Adipocyte (in vitro differentiated cells): ENCODE data around the gene SPATA32.

Experiments used
- DNase-seq: peaks from one replicate; pipeline ENCODE4 v3.0.0-alpha.2; 2015; ENCODE audit warnings: low read depth
- H3K27me3 ChIP-seq: replicated peaks from 2 replicates; pipeline ENCODE4 v1.7.0; 2013; ENCODE audit warnings: mild to moderate bottlenecking, low read length, moderate library complexity; ENCODE audit not compliant: control insufficient read depth, insufficient read depth
- H3K36me3 ChIP-seq: 2 replicates; pipeline ENCODE4 v1.7.0; 2013; ENCODE audit warnings: low read length, mild to moderate bottlenecking, moderate library complexity; ENCODE audit not compliant: control insufficient read depth, insufficient read depth, severe bottlenecking
- H3K4me1 ChIP-seq: 2 replicates; pipeline ENCODE4 v1.7.0; 2013; ENCODE audit warnings: mild to moderate bottlenecking, low read length, moderate library complexity; ENCODE audit not compliant: control insufficient read depth, insufficient read depth
- H3K4me3 ChIP-seq: 2 replicates; pipeline ENCODE4 v1.7.0; 2013; ENCODE audit warnings: mild to moderate bottlenecking, low read length, moderate library complexity
- H3K9ac ChIP-seq: 2 replicates; pipeline ENCODE4 v1.7.0; 2013; ENCODE audit warnings: mild to moderate bottlenecking, low read length, moderate library complexity
- H3K9me3 ChIP-seq: 2 replicates; pipeline ENCODE4 v1.7.0; 2013; ENCODE audit warnings: mild to moderate bottlenecking, low read length, moderate library complexity; ENCODE audit not compliant: control insufficient read depth

Gene SPATA32

DNA sequence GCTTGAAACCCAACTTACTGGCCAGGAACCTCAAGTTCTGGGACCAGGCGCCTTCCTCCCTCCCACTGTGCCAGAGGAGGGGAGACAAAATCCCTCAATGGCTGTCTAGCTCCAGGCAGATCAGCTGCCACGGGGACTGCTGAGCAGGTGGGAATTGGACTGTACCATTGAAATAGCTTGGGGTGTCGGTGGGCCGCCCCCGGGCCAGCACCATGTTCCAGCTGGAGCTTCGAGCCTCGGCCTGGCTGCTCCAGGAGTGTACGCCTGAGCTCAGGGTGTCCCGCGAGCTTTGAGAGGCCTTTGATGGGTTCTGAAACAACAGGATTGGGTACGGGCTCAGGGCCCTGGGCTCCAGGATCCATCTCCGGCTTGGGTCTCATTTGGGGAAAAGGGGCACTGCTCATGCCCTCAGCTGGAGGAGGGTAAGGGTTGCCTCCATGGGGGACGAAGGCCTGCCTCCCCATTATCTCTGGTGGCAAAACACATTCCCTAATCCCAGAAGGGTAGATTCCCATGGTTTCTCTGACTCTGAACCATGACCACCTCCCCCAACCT lies 4.6 kb upstream of the SPATA32 start:
- H3K4me1 ChIP-seq: peaks cover 40% of the 10 kb centered on the region
- H3K27me3 ChIP-seq: no peaks in the 10 kb centered on the region
- no peak overlapping the region for H3K9ac ChIP-seq
- H3K4me3 ChIP-seq: no peak overlapping the region
- no peaks in the 10 kb centered on the region for H3K9me3 ChIP-seq
- no peak for DNase-seq
- H3K36me3 ChIP-seq: peaks cover 63% of the 10 kb centered on the region

DNA sequence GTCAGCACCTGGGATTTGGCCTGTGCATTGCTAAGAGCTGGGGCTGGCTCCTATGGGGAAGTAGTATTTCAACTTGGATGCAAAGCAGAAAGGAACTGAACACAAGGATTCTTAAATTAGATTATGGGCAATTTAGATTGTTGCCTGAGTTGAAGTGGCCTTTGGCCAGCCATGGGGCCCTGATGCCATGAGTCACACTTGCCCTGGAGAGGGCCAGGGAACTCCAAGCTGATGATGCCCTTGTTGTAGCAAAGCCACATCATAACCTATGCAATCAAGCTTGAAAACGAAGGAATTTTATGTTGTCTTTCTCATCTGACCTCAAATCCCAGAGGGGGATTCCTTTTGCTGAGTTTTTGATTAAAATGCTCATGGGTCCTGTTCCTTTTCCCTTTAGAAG lies 3.9 kb upstream of the SPATA32 start:
- no peak overlapping the region for H3K4me3 ChIP-seq
- H3K4me1 ChIP-seq: peaks cover 45% of the 10 kb centered on the region
- no peak overlapping the region for H3K9ac ChIP-seq
- H3K27me3 ChIP-seq: no peaks in the 10 kb centered on the region
- peaks cover 59% of the 10 kb centered on the region for H3K36me3 ChIP-seq
- no peaks in the 10 kb centered on the region for H3K9me3 ChIP-seq
- DNase-seq: peak; percentile 74

DNA sequence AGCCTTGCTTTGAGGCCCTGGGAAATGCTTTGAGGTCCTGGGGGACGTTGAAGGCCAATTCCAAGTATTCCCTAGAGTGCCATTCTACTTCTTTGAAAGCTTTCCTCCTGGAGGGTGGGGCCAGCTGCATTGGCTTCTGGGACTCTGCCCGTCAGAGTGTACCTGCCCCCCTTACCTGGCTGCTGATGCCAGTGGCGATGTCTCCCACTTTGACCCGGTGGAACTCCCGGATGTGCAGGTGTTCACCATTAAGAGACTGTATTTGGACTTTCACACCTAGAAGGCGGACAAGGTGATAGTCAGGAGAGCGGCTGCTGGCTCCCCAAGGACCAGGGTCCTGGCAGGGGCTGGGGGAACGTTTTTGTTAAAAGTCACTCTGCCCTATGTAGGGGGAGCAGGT lies 3.1 kb upstream of the SPATA32 start:
- Histone ChIP-seq H3K4me1 (peaks cover 49% of the 10 kb centered on the region), H3K36me3 (peaks cover 50% of the 10 kb centered on the region), H3K9ac (no peak overlapping the region), H3K4me3 (no peak overlapping the region), H3K9me3 (no peaks in the 10 kb centered on the region), H3K27me3 (no peaks in the 10 kb centered on the region)
- no peak for DNase-seq

DNA sequence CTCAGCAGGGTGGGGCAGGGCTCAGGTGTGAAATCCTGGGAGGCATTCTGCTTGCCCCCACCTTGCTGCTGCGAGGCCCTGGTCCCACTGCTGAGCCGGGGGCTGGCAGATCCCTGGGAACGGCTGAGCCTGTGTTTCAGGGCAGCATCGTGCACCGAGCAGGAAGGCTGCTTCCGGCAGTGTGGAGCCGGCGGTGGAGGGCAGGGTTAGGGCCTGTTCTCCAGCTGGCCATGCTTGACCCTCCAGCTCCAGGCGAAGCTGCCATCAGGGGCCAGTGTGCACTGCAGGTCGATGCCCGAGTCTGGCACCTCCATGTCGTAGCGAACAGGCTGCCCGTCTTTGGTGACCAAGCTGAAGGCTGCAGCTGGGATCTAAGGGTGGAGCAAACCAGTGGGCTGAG lies 2.5 kb upstream of the SPATA32 start:
- Histone ChIP-seq H3K9ac (no peak overlapping the region), H3K27me3 (no peaks in the 10 kb centered on the region), H3K9me3 (no peaks in the 10 kb centered on the region), H3K4me1 (peaks cover 49% of the 10 kb centered on the region), H3K4me3 (no peak overlapping the region), H3K36me3 (peaks cover 45% of the 10 kb centered on the region)
- no peak for DNase-seq

DNA sequence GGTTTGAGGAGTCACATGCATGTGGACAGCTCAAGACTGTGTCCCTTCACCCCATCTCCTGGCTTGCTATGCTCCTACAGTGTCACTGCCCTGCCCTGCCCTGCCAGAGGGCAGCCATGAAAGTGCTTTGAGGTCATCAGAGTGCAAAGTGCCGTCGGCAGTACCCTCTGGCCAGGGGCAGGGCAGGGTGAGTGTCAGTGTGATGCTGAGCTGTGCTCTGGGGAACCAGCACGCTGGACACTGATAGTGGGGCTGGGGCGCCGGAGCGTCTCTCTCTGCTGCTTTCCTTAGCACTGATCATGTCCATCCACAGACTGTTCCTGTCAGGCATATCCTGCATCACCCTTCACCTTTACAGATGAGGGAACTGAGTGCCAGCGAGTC lies 1.6 kb upstream of the SPATA32 start:
- Histone ChIP-seq H3K4me3 (no peak overlapping the region), H3K36me3 (peaks cover 36% of the 10 kb centered on the region), H3K9ac (no peak overlapping the region), H3K9me3 (no peaks in the 10 kb centered on the region), H3K27me3 (no peaks in the 10 kb centered on the region), H3K4me1 (peaks cover 49% of the 10 kb centered on the region)
- no peak for DNase-seq

DNA sequence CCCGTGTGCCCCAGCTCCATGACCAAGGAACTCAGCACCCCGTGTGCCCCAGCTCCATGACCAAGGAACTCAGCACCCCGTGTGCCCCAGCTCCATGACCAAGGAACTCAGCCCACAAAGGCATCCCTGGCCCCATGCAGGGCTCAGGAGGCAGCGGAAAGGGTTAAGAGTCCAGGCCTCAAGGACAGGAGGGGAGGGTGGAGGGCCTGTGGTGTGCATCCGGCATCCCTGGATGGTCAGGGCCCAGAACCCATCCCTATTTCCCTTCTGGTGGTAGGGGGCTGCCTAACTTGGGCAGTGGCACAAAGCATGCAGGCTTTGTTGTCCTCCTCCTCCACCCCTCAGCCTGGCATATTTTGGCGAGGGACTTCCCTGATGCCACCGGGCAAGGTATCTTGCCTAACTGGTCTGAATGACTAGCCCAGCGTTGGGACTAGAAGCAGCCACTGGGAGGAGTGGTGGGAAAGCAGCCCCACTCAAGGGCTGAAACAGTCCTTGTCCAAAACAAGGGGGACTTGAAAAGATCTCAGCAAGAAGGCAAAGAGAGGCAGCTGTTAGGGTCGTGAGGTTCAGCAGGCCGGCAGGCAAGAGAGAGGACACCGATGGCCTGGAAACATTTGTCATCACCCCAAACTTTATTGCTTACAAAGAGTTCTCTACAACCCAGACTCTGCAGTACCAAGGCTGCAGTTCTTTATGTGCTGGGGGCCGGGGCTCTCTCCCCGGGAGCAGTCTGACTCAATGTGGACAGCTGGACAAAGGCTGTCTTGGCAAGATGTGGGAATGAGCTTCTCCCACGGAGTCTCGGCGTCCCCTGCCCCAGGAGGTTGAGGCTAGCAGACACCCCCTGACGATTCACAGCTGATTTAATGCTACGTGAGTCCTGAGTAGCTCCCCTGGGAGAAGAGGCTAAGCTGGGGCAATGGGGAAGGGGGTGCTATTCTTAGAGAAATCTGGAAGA lies 902 bp upstream of the SPATA32 start:
- DNase-seq: no peak
- H3K36me3 ChIP-seq: peaks cover 29% of the 10 kb centered on the region
- peaks cover 49% of the 10 kb centered on the region for H3K4me1 ChIP-seq
- peak overlapping the region; percentile 60 for H3K9ac ChIP-seq
- no peak overlapping the region for H3K4me3 ChIP-seq
- no peaks in the 10 kb centered on the region for H3K9me3 ChIP-seq
- H3K27me3 ChIP-seq: peaks cover 5% of the 10 kb centered on the region

DNA sequence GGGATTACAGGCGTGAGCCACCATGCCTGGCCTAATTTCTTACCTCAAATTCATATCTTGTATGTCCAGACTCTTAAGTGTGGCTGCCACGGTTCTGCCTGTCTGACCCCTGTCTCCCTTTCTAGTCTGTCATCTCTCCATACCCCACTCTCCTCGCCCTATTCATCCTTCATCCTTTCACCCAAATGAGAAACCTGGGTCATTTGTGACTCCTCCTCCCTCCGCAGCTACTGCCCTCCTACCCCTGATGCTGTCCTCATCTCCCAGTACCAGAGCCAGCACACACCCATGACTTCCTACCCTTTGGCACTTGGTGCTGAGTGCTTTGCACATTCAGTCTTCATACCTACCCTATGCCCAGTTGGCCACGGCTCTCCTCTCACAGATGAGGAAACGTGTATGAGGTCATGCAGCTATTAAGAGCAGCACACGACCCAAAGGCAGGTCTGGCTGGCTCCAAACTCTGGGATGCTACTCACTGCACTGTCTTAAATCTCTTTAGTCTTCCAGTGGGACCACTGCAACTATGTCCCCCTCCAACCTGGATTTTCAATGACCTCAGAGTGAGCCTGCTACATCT lies 1.6 kb downstream of the SPATA32 start:
- H3K9ac ChIP-seq: no peak overlapping the region
- no peak overlapping the region for H3K4me3 ChIP-seq
- peaks cover 18% of the 10 kb centered on the region for H3K36me3 ChIP-seq
- H3K27me3 ChIP-seq: peaks cover 19% of the 10 kb centered on the region
- peaks cover 37% of the 10 kb centered on the region for H3K4me1 ChIP-seq
- H3K9me3 ChIP-seq: no peaks in the 10 kb centered on the region
- no peak for DNase-seq

DNA sequence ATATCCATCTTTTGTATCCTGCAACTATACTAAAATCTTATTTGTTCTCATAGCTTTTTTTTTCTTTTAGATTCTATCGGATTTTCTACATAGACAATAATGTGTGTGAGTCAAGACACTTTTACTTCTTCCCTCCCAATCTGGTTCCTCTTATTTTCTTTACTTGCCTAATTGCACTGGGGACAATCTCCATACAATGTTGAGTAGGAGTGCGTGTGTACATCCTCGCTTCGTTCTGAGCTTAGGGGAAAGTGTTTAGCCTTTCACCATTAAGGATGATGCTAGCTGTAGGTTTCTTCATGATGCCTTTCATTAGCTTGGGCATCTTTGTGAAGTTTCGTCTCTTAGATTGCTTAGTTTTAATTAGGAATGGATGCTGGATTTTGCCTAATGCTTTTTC lies 2.9 kb downstream of the SPATA32 start:
- Histone ChIP-seq H3K27me3 (peaks cover 28% of the 10 kb centered on the region), H3K36me3 (peaks cover 5% of the 10 kb centered on the region), H3K4me1 (peaks cover 33% of the 10 kb centered on the region), H3K4me3 (no peak overlapping the region), H3K9me3 (no peaks in the 10 kb centered on the region), H3K9ac (no peak overlapping the region)
- DNase-seq: no peak

DNA sequence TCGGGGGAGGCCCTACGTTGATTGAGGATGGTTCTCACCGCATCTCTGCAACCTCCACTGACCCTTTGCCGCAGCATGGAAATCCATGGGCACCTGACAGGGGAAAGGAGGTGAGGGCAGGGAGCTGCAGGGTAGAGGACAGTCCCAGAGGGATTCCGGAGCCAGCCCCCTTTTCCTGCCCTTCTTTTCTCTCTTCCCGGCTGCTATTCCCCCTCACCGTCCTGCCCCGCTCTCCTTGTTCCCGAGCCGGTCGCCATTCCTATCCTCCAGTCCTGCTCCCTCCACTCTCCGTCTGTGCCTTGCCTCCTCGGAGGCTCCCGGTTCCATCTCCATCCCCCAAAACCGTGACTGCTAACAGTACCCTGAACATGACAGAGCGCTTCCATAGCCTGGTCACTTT lies 4.8 kb downstream of the SPATA32 start:
- no peaks in the 10 kb centered on the region for H3K36me3 ChIP-seq
- no peaks in the 10 kb centered on the region for H3K9me3 ChIP-seq
- peaks cover 14% of the 10 kb centered on the region for H3K4me1 ChIP-seq
- no peak overlapping the region for H3K4me3 ChIP-seq
- H3K9ac ChIP-seq: no peak overlapping the region
- peaks cover 34% of the 10 kb centered on the region for H3K27me3 ChIP-seq
- DNase-seq: no peak

DNA sequence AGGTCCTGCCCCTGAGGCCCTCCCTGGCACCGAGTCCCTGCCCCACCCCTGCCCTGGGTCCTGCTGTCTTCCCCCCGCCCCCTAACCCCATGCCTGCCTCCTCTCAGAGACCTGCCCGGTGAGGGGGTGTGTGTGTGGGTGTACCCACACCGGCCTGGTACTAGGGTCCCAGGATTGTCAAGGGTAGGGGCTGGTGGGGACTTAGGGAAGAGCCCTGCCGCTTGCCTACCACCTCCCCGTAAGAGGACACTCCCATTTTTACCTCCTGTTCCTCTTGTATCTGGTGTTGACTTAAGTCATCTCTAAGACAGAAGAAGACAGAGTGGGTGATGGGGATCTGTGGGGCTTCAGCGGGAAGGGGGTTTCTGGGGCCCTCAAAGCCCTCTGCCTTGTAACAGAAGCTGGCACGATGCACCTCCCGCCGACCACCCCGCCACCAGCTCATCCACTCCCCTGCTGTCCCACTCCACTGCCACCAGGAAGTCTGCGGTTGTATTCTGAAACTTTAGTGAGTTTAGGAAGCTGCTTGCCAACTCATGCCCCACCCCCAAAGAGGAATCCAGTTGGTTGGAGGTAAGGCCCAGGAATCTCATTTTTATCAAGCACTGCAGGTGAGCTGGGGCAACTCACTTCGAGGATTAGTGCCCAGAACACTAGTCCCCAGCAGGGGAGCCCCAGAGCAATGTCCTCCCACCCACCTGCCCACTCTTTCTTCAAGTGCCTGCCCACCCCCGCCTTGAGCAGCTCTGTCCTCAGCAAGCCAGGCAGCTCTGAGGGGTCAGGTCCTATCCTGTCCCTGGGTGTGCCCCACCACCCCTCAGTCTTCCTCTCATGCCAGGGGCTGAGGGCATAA lies 5.6 kb downstream of the SPATA32 start:
- peaks cover 34% of the 10 kb centered on the region for H3K27me3 ChIP-seq
- no peak for DNase-seq
- no peak overlapping the region for H3K4me3 ChIP-seq
- no peaks in the 10 kb centered on the region for H3K9me3 ChIP-seq
- no peak overlapping the region for H3K9ac ChIP-seq
- H3K36me3 ChIP-seq: no peaks in the 10 kb centered on the region
- H3K4me1 ChIP-seq: peaks cover 9% of the 10 kb centered on the region

DNA sequence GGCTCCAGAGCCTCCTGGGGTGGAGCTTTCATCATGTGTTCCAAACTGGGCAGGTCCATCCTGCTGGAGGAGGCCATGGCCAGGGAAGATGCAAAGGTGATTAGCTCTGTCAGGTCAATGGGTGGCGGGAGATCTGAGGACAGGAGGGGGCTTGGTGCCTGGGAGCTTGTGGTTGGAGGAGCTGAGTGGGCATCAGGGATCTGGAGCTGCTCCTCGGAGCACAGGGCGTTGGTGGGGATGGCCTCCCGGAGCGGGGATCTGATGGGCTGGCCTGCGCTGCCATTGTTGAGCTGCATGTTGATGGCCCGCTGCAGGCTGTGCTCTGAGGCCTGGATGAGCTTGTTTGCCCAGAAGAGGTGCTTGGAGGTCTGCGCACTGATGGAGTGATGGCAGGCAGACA lies 6.5 kb downstream of the SPATA32 start:
- no peak overlapping the region for H3K9ac ChIP-seq
- H3K4me1 ChIP-seq: no peaks in the 10 kb centered on the region
- no peaks in the 10 kb centered on the region for H3K36me3 ChIP-seq
- peaks cover 34% of the 10 kb centered on the region for H3K27me3 ChIP-seq
- no peak for DNase-seq
- H3K4me3 ChIP-seq: no peak overlapping the region
- H3K9me3 ChIP-seq: no peaks in the 10 kb centered on the region
